MCF 10A (cell line): ENCODE results near the gene ATF7IP2. TPM values are rescaled to one million over a fixed set of nuclear protein-coding genes. Genes with fewer than 3 reads are reported as not detected.

ENCODE experiments used
- BruUV-seq: library from RNA; stranded (reverse); fragments of 400-500 nt; replicated peaks from 2 replicates; lab custom pipeline; 2021; lab: Mats Ljungman, UMichigan
- CTCF ChIA-PET: fragments of 300-600 bp; sonication (Branson Sonifier 250); formaldehyde crosslinking; extraction: SDS; loops from one replicate; lab custom pipeline; 2021; ENCODE audit warnings: antibody characterized with exemption, inconsistent platforms; lab: Yijun Ruan, JAX
- POLR2A ChIA-PET: fragments of 300-600, 350-650 bp; sonication (Branson Sonifier 250); formaldehyde crosslinking; extraction: SDS; loops from one replicate; lab custom pipeline; 2020; ENCODE audit warnings: antibody characterized with exemption, inconsistent platforms; lab: Yijun Ruan, JAX
- DNase-seq: peaks from one replicate; pipeline ENCODE4 v3.0.0-alpha.2; 2018; ENCODE audit not compliant: unreplicated experiment
- H3K27ac Mint-ChIP-seq: one replicate; pipeline ENCODE4 v1.8.0; 2022; ENCODE audit warnings: mild to moderate bottlenecking, low read depth, mixed read lengths; ENCODE audit not compliant: unreplicated experiment
- H3K27me3 Mint-ChIP-seq: one replicate; pipeline ENCODE4 v1.8.0; 2022; ENCODE audit warnings: mixed read lengths; ENCODE audit not compliant: insufficient read depth, unreplicated experiment
- H3K36me3 Mint-ChIP-seq: one replicate; pipeline ENCODE4 v1.8.0; 2022; ENCODE audit warnings: mild to moderate bottlenecking, moderate library complexity, mixed read lengths; ENCODE audit not compliant: insufficient read depth, unreplicated experiment
- H3K4me1 Mint-ChIP-seq: one replicate; pipeline ENCODE4 v1.8.0; 2022; ENCODE audit warnings: mixed read lengths; ENCODE audit not compliant: insufficient read depth, unreplicated experiment
- H3K4me3 Mint-ChIP-seq: one replicate; pipeline ENCODE4 v1.8.0; 2022; ENCODE audit warnings: mild to moderate bottlenecking, moderate library complexity, mixed read lengths; ENCODE audit not compliant: unreplicated experiment
- H3K9me3 Mint-ChIP-seq: one replicate; pipeline ENCODE4 v1.8.0; 2022; ENCODE audit warnings: mixed read lengths; ENCODE audit not compliant: unreplicated experiment
- CTCF ChIP-seq: fragments of 200-600 bp; IDR thresholded peaks from one replicate; pipeline ENCODE4 v1.8.0; 2022; ENCODE audit warnings: antibody characterized with exemption, mild to moderate bottlenecking; ENCODE audit not compliant: unreplicated experiment
- intact Hi-C: fragments of 100-400 bp; cut with micrococcal nuclease; formaldehyde crosslinking; loops from 2 replicates; pipeline ENCODE4 v1.14.1; 2022
- total RNA-seq: library from RNA; stranded (reverse); gene quantifications from 2 replicates; pipeline ENCODE4 v1.2.3, GENCODE V29; 2022

The ATF7IP2 gene
- total RNA-seq, 1 experiment from 2014 or later = 6.5 TPM

- ChIA-PET POLR2A (interaction anchor here (0.6 kb wide), 1 partner anchor 1456 kb away, joined by 3 read pairs; no protein-coding TSS in a partner anchor), CTCF (interaction anchor here (0.7 to 4.5 kb wide), 21 partner anchors 7 to 1263 kb away, joined by 3 to 26 read pairs (median 3); partner anchors contain the start of gene EMP2)
- intact Hi-C loops = no loop called here
- Mint-ChIP-seq H3K27ac (no peak overlapping the region), H3K36me3 (no peaks in the 10 kb centered on the region), H3K9me3 (no peaks in the 10 kb centered on the region), H3K4me3 (no peak overlapping the region), H3K4me1 (no peaks in the 10 kb centered on the region), H3K27me3 (no peaks in the 10 kb centered on the region)
- DNase-seq = no peak
- TF ChIP-seq CTCF = no peak
- no TSS peak for BruUV-seq
These were observed 135.2 kb downstream of the ATF7IP2 start for GRCh38 chr16:10520869-10521578.

GRCh38 chr16:10521681-10522274 lies 135.9 kb downstream of the ATF7IP2 start:
- no peak overlapping the region for H3K27ac Mint-ChIP-seq
- DNase-seq = peak; percentile 79
- intact Hi-C loops = no loop called here
- no TSS peak for BruUV-seq
- no peaks in the 10 kb centered on the region for H3K4me1 Mint-ChIP-seq
- H3K9me3 Mint-ChIP-seq = no peaks in the 10 kb centered on the region
- CTCF ChIA-PET = interaction anchor here (0.7 to 4.5 kb wide), 20 partner anchors 8 to 419 kb away, joined by 3 to 26 read pairs (median 4); no protein-coding TSS in a partner anchor
- peak; percentile 56 for TF ChIP-seq CTCF
- H3K27me3 Mint-ChIP-seq = no peaks in the 10 kb centered on the region
- no peak overlapping the region for H3K4me3 Mint-ChIP-seq
- POLR2A ChIA-PET = interaction anchor here (0.6 kb wide), 1 partner anchor 1455 kb away, joined by 3 read pairs; no protein-coding TSS in a partner anchor
- H3K36me3 Mint-ChIP-seq = no peaks in the 10 kb centered on the region

- no peaks in the 10 kb centered on the region for H3K27me3 Mint-ChIP-seq
- no peaks in the 10 kb centered on the region for H3K4me1 Mint-ChIP-seq
- CTCF ChIA-PET = interaction anchor here (0.6 to 4.5 kb wide), 9 partner anchors 8 to 426 kb away, joined by 3 to 26 read pairs (median 3); no protein-coding TSS in a partner anchor
- H3K4me3 Mint-ChIP-seq = no peak overlapping the region
- no peaks in the 10 kb centered on the region for H3K36me3 Mint-ChIP-seq
- no TSS peak for BruUV-seq
- TF ChIP-seq CTCF = no peak
- H3K27ac Mint-ChIP-seq = no peak overlapping the region
- intact Hi-C loops = no loop called here
- no peaks in the 10 kb centered on the region for H3K9me3 Mint-ChIP-seq
- POLR2A ChIA-PET = no interaction called here
- DNase-seq = no peak
These were observed 137.1 kb downstream of the ATF7IP2 start for GRCh38 chr16:10522966-10523365.

- no peak for DNase-seq
- Mint-ChIP-seq H3K4me3 (no peak overlapping the region), H3K4me1 (no peaks in the 10 kb centered on the region), H3K27me3 (no peaks in the 10 kb centered on the region), H3K27ac (no peak overlapping the region), H3K36me3 (no peaks in the 10 kb centered on the region), H3K9me3 (no peaks in the 10 kb centered on the region)
- POLR2A ChIA-PET = interaction anchor here (0.7 kb wide), 1 partner anchor 91 kb away, joined by 3 read pairs; no protein-coding TSS in a partner anchor
- no TSS peak for BruUV-seq
- intact Hi-C loops = no loop called here
- CTCF ChIA-PET = interaction anchor here (0.6 to 1.1 kb wide), 7 partner anchors 10 to 1709 kb away, joined by 3 to 5 read pairs (median 4); no protein-coding TSS in a partner anchor
- TF ChIP-seq CTCF = no peak
These were observed 139.5 kb downstream of the ATF7IP2 start for GRCh38 chr16:10525214-10525825.
